Muscle layer of duodenum (tissue), 2 donors: Measurements from ENCODE around the gene SYT8.
A peak's percentile ranks its signal among the peaks of the same experiment; 100 is the strongest.
"Not testable (repeated sequence)": the region's sequence is repeated elsewhere in the genome, so short reads cannot be mapped to it uniquely, and the experiment has no call there.

ENCODE experiments used
- H3K27ac ChIP-seq: one replicate; pipeline ENCODE4 v1.7.0; 2013; ENCODE audit warnings: mild to moderate bottlenecking, low read length
- H3K27me3 ChIP-seq: one replicate; pipeline ENCODE4 v1.7.0; 2013; ENCODE audit warnings: low read depth, mild to moderate bottlenecking, control low read depth, low read length
- H3K36me3 ChIP-seq, 2 donors: one replicate each; pipeline ENCODE4 v1.7.0; 2013; ENCODE audit warnings: low read length in 2 of 2, control low read depth in 1 of 2, mild to moderate bottlenecking in 1 of 2; ENCODE audit not compliant: insufficient read depth in 2 of 2, control insufficient read depth in 1 of 2
- H3K4me1 ChIP-seq, 2 donors: one replicate each; pipeline ENCODE4 v1.7.0; 2013; ENCODE audit warnings: low read length in 2 of 2, mild to moderate bottlenecking in 2 of 2, control low read depth in 1 of 2, moderate library complexity in 1 of 2; ENCODE audit not compliant: insufficient read depth in 2 of 2, control insufficient read depth in 1 of 2
- H3K4me3 ChIP-seq, 2 donors: one replicate each; pipeline ENCODE4 v1.7.0; 2013; ENCODE audit warnings: low read length in 2 of 2, low read depth in 1 of 2, mild to moderate bottlenecking in 1 of 2
- H3K9me3 ChIP-seq, 2 donors: one replicate each; pipeline ENCODE4 v1.7.0; 2013; ENCODE audit warnings: low read length in 2 of 2, control low read depth in 1 of 2, mild to moderate bottlenecking in 1 of 2; ENCODE audit not compliant: control insufficient read depth in 1 of 2
- donor health status: healthy.

Gene SYT8

DNA sequence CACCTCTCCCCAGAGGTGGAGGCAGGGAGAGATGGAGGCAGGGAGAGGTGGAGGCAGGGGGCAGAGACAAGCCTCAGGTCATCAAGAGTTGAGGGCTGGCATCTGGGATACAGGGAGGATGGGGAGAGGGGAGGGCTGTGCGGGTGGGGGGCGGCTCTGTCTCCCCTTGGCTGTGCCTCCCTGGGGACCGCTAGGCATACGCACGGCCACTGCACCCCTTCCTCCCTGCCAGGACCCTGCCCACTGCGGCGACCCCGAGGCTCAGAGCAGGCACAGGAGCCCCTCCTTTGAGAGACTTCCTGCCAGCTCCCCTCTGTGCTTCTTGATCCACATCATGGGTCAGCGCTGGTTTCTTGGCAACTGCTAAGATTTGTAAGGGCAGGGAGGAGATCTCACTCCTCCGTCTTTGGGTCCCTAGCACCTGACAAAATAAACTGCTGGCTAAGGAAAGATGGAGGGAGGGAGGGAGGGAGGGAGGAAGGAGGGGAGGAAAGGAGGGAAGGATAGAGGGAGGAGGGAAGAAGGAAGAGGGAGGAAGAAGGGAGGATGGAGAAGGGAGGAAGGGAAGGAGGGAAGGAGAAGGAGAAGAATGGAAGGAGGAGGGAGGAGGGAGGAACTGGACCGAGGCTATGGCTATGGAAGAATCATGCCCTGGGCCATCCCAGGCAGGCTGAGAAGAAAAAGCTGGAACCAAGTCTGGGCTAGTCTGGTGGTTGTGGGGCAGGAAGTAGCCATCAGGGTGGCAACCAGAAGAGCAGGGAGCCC lies 38.4 kb downstream of the SYT8 start:
- H3K9me3 ChIP-seq, result no peaks in the 10 kb centered on the region
- no peaks in the 10 kb centered on the region for H3K36me3 ChIP-seq
- no peaks in the 10 kb centered on the region for H3K27me3 ChIP-seq
- H3K4me1 ChIP-seq, result peaks cover 0 to 44% of the 10 kb centered on the region in 2 donors
- H3K27ac ChIP-seq, result no peak overlapping the region
- peak overlapping the region in 1 of 2 donors; percentile 47 for H3K4me3 ChIP-seq

DNA sequence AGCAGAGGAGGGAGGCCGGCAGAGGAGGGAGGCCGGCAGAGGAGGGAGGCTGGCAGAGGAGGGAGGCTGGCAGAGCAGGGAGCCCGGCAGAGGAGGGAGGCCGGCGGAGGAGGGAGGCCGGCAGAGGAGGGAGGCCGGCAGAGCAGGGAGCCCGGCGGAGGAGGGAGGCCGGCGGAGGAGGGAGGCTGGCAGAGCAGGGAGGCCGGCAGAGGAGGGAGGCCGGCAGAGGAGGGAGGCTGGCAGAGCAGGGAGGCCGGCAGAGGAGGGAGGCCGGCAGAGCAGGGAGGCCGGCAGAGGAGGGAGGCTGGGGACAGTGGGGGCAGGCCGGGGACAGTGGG lies 39.0 kb downstream of the SYT8 start:
- H3K4me1 ChIP-seq, result peaks cover 0 to 45% of the 10 kb centered on the region in 2 donors
- H3K4me3 ChIP-seq, H3K27ac ChIP-seq, H3K27me3 ChIP-seq, H3K9me3 ChIP-seq, H3K36me3 ChIP-seq: not testable (repeated sequence)

DNA sequence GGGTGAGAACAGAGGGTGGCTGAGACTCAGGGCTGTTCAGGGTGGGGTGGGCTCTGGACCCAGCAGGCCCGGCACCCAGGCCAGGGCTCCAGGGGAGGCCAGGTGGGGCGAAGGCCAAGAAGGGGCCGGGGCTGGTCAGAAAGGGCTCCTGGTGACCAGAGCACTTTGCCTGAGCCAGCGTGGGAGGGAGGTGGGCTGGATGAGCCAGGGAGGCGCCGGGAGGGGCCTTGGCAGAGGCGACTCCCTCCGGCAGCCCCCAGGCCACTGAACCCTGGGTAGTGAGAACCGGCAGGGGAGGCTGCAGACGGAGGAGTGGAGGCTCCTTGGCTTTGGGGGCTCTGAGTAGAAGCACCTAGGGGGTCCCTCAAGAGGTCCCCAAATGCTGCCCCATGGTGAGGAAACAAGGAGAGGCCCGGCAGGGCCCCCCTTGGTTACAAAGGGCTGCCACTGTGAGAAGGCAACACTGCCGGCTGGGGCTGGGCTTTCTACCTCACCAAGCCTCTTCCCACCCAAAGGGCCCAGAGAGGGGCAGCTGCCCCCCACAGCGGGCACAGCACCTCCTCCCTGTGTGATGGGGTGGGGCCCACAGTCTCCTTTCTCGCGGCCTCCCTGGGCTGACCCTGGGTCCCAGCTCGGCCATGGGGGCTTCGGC lies 39.8 kb downstream of the SYT8 start:
- not testable (repeated sequence) for H3K4me3 ChIP-seq, H3K36me3 ChIP-seq, H3K27ac ChIP-seq, H3K27me3 ChIP-seq, H3K9me3 ChIP-seq
- peaks cover 0 to 45% of the 10 kb centered on the region in 2 donors for H3K4me1 ChIP-seq

DNA sequence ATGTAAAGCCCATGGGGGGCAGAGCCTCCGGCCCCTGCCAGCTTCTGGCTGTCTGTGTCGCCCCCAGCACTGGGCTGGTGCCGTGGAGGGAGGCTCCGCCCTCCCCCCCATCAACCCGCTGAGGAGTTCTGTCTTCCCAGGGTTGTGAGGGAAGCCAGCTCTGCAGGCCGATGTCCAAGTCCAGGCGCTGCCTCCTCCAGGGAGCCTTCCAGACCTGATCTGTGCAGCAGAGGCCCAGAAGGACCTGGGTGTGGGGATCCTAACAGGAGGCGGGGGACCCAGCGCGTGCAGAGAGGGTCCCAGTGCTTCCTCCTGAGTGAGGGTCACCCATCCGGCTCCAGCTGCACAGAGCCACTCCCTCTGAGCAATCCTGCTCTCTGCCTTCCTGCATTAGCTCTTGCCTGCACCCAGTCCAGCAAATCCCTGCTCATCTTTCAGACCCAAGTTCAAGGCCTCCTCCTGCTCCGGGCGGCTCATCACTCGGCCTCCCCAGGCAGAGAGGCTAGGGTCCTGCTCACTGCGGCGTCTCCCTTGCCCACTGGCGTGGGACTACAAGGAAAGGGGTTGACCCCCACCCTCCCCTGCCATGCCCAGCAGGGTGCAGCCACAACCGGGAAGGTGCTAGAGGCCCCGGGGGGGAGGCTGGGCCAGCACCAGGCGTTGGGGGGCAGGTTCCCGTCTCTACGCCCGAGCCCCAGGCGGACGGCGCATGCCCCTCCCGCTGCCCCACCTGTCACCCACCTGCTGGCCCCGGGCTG lies 40.5 kb downstream of the SYT8 start:
- Histone ChIP-seq H3K27ac (no peak overlapping the region), H3K4me3 (no peak overlapping the region), H3K27me3 (no peaks in the 10 kb centered on the region), H3K36me3 (no peaks in the 10 kb centered on the region), H3K4me1 (peaks cover 0 to 47% of the 10 kb centered on the region in 2 donors), H3K9me3 (no peaks in the 10 kb centered on the region)

DNA sequence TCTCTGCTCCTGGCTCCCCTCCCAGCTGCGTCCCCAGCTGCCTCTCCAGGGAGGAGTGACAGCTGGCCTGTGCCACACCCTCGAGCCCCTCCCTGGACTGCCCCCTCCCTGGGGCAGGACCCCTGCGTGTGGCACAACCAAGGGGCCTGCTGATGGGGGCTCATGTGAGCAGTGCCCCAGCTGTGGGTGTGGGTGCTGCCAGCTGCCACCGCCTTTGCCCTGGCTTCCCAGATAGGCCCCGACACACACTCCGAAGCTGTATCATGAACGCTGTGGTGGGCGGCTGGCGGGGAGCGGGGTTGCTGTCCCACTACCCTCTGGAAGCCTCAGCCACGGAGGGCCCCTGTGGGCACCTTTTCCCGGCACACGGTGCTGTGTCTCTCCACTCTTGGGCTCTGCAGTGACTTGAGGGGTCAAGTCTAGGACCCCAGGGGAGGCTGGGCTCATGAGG lies 41.1 kb downstream of the SYT8 start:
- not testable (repeated sequence) for H3K27ac ChIP-seq, H3K9me3 ChIP-seq, H3K36me3 ChIP-seq, H3K27me3 ChIP-seq, H3K4me3 ChIP-seq
- peaks cover 0 to 47% of the 10 kb centered on the region in 2 donors for H3K4me1 ChIP-seq

DNA sequence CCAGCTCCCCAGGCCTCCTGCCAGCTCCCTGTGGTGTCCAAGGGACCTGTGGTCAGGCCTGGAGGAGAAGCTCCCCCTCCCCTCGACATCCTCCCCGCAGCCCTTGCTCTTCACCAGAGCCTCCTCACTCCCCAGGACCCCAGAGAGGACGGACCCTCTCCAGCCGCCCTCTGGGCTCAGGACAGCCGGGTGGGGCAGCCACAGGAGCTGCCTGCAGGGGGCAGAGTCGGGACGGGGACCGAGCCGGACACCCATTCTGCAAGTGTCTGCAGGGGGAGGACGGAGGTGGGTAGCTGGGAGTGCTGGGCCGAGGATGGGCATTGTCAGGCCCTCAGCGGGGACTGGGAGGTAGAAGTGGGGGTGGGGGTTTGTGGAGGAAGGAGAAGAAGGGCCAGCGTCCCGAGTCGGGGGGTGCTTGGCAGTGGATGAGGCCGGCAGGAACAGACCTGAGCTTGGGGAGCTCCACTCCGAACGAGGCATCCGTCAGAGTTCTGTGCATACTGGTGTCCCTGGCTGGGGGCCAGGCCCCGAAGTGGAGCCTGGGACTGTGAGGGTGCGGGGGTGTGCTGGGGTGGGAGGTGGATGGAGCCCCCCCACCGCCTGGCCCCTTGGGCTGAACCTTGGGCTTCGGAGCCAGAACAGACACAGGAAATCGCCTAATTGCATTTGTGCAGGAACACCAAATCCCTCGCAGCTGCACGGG lies 41.7 kb downstream of the SYT8 start:
- Histone ChIP-seq H3K4me1 (peaks cover 0 to 43% of the 10 kb centered on the region in 2 donors), H3K27me3 (no peaks in the 10 kb centered on the region), H3K36me3 (no peaks in the 10 kb centered on the region), H3K27ac (no peak overlapping the region), H3K4me3 (peak overlapping the region in 1 of 2 donors; percentile 51), H3K9me3 (no peaks in the 10 kb centered on the region)

DNA sequence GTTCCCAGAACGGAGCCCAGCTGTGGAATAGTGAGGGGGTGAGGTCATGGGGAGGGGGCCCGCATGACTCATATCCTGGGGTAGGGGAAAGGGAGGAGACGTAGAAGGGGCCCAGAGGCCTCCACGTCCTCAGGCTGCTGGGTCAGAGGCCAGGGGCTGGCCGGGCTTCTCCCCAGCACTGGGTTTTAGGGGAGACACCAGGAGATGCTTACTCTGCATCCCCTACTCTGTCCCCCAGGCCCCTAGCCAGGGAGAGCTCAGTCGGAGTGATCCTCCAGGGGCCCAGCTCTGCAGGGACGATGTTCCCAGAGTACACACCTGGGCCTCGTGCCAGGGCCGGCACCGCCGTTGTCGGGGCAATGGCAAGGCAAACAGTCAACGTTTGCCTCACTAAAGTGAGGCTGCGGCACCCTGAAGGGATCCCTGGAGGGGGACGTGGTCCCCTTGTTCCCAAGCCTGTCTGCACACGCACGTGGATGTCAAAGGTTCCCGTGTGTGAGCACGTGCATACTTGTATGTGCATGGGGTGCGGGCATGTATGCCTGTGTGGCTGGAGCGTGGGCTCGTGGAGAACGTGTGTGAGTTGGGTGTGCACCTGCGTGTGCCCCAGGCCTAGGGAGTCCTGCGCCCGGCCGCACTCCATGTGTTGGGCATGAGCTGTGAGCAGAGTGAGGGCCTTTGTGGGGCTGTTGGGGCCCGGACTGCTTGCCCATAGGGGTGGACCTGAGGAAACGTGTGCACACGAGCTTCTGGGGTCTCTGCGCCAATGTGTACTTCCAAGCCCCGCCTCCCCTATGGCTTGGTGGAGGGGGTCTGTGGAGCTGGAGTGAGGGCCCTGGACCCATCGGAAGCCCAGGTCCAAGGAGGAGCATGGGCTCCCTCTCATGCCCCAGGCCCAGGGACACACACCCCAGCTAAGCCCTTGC lies 42.7 kb downstream of the SYT8 start:
- Histone ChIP-seq H3K27ac (no peak overlapping the region), H3K9me3 (no peaks in the 10 kb centered on the region), H3K27me3 (no peaks in the 10 kb centered on the region), H3K4me3 (peak overlapping the region in 1 of 2 donors; percentile 51), H3K4me1 (peaks cover 0 to 49% of the 10 kb centered on the region in 2 donors), H3K36me3 (no peaks in the 10 kb centered on the region)

DNA sequence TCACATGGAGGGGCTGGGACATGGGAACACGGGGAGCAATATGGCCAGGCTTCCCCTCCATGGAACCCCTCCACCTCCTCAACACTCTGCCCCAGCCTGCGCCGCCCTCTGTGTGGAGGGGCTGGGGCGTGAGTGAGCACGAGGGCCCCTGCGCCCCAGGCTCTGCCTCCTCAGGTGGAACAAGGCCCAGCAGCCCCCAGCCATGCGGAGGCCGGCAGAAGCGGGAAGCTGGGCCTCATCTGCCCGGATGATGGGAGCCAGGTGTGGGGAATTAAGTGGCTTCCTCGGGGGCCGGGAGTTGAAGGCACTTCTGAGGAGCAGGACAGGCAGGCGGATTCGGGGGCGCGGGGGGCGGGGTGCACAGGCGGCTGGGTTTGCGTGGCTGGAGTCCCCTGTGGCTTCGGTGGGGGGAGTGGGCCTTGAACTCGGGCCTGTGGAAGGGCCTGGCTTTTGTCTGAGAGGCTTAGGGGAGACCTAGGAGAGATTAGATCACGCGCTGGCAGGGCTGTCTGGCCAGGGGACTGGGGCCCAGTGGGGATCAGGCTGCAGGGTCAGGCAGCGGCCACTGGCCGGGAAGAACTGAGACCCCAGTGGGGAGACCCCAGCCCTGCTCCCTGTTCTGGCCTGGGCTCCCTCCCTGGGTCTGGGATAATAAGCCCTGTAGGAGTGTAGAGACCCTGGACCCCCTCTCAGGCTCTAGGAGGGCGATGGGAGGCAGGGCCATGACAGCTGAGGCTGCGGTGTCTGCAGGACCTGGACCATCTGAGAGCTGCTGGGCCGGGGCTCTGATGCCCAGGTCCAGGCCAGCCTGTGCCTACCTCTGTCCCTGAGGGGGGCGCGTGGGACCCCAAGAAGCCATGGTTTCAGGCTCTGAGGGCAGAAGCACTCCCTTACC lies 43.6 kb downstream of the SYT8 start:
- Histone ChIP-seq H3K36me3 (peaks cover 0 to 4% of the 10 kb centered on the region in 2 donors), H3K27me3 (no peaks in the 10 kb centered on the region), H3K27ac (no peak overlapping the region), H3K9me3 (no peaks in the 10 kb centered on the region), H3K4me3 (no peak overlapping the region), H3K4me1 (peaks cover 0 to 56% of the 10 kb centered on the region in 2 donors)

DNA sequence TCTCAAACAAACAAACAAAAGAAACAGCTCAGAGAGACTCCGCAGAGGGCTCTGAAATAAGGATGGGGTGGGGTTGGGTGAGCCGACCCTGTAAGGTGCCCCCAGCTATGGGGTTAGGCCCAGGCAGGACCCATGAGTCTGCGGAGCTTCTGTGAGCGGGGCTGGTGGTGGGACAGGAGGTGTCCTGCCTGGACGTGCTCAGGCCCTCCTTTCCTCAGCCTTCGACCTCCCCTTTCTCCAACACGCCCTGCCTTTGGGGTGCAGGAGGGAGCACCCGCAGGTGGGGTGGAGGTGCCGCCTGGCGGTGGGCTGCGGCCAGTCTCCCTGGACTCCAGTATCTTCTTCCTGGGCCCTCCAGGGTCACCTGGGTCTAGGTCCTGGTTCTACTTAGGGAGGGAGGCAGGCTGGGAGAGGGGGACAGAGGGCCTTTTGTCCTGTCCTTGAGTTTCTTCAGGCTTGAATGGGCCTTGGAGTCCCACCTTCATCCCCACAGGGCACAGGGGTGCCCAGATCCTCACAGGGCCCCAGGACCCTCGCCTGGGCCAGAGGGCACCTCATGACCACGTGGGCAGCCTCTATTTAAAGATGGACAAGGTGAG lies 44.7 kb downstream of the SYT8 start:
- Histone ChIP-seq H3K27me3 (no peaks in the 10 kb centered on the region), H3K36me3 (peaks cover 0 to 14% of the 10 kb centered on the region in 2 donors), H3K9me3 (no peaks in the 10 kb centered on the region), H3K4me3 (no peak overlapping the region), H3K4me1 (peaks cover 0 to 56% of the 10 kb centered on the region in 2 donors), H3K27ac (no peak overlapping the region)
